ENCODE data around the gene GNAQ. TPM values are rescaled to one million over a fixed set of nuclear protein-coding genes. Genes with fewer than 3 reads are reported as not detected.
"Not testable (repeated sequence)": the region's sequence is repeated elsewhere in the genome, so short reads cannot be mapped to it uniquely, and the experiment has no call there.

Gene GNAQ
- 35.0 TPM for total RNA-seq

DNA sequence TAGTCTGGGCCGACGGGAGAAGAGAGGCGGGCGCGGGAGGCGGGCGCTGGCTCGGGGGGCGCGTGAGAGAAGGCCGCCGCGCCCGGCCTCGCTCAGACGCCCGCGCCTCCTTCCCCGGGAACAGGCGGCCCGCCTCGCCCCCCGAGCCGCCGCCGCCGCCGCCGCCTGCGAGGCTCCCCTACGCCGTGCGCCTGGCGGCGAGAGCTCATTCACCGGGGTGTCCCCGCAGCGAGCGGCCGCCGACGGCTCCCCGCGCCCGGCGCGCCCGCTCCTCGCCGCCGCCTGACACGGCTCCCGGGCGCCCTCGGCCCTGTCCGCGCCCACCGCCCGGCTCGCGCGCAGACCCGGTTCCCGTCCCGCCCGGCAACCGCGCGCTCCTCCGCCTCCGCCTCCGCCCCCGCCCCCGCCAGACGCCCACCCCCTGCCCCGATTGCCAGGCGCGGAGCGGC is at the start of gene GNAQ:
Gene GNAQ, minus strand, starts transcription at position 368 of the 449 bp plus-strand sequence. CDS start 576 bp downstream, outside the sequence.
- DNase-seq (ENCODE audit: low read depth in 2 of 3, low spot score in 2 of 3), result peak in 1 of 3 donors; percentile 59

DNA sequence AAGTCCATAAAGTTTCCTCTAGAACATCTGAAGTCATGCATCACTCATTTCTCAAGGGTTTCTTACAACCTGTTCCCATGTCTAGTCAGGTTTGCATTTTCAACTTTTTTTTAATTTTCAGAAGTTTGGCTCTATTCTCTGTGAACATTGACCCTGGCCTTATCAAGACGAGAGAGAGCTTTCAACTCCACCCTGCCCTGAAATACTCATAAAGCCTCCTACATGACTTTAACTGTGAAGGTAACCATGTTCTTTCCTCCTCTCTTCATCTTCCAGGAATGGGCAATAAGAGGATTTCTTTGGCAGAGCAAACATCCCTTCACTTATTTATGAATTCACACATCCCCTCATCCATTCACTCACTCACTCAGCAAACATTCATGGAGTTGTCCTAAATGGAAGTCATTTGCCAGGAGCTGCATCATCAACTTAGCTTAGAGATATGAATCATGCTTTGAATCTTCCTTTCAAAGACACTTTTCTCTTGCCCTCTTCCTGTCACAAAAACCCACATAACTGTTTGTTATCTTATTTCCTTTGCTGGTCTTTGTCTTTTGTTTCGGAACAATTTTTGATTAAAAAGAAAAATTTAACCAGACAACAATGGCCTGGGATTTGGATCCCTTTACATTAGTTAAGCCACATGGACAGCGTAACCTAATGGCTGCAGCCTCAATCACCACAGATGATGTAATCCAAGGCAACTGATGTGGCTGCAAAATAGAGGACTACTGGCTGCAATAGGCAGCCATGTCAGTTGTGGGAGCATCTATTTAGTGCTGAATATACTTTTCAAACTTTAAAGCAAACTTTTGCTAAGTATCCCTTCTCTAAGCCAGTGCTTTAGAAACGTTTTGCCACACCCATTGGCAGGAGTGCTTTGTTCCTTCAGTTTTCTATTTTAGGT is 43.0 kb upstream of the GNAQ start:
- no peak for DNase-seq (ENCODE audit: low read depth in 2 of 3, low spot score in 2 of 3)

DNA sequence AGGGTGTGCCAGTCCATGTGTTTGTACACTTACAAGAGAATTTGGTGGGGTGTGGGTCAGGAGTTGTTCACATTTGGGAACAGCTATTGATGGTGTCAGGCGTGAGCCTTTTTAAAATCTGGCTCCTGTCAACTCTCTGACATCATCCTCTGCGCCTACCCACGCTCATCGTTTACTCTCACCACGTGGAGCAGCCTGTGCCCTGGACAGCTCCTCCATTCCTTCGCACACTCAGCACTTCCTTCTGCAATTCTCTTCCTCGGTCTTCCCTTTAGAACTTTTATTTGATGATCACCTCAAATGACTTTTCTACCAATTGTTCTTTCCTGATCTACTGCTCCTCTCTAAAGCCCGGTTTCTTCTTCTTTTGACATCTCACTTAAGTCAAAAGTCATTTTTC is 42.1 kb upstream of the GNAQ start:
- DNase-seq (ENCODE audit: low read depth in 2 of 3, low spot score in 2 of 3), result no peak

DNA sequence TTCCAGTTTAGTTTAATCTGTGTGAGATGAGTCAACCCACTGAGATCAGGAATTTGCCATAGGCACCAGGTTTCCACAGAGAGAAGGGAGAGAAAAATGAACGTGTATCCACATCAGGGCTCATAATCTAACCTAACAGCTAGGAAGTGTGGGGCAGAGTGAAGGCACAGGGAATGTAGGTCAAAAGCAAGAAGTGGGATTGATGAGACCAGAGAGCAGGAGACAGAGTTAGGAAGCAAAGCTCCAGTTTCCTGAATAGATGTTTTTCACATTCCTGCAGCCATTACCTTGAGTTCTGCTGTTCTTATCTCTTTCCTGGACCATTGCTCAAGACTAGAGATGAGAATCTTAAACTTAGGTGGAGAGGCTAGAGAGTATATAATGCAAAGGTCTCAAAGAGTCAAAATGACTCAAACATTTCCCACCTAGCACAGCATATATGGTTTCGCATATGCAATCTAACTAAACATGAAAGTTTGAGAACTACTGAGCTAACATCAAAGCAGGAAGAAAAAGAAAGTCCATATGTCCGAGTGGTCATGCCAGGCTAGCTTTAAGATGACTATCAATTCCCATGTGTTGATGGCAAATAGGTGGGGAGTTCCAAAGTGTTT is 41.1 kb upstream of the GNAQ start:
- DNase-seq (ENCODE audit: low read depth in 2 of 3, low spot score in 2 of 3), result no peak

DNA sequence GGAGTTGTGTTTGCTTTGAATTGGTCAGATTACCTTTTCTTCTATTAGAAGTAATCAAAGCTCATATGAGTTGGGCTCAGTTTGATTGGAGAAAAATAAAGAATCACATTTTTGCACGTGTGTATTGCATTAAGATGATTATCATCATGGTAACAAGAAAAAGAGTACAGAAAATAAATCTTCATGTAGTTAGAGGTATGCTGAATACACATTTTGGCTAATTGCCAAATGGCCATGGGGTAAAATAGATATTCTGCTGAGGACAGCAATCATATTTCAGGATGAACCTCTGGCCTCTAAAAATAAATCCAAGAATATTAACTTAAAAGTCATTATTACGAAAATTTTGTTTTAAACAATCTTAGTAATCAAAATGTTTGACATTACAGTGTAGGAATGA is 38.9 kb upstream of the GNAQ start:
- DNase-seq (ENCODE audit: low read depth in 2 of 3, low spot score in 2 of 3), result no peak

DNA sequence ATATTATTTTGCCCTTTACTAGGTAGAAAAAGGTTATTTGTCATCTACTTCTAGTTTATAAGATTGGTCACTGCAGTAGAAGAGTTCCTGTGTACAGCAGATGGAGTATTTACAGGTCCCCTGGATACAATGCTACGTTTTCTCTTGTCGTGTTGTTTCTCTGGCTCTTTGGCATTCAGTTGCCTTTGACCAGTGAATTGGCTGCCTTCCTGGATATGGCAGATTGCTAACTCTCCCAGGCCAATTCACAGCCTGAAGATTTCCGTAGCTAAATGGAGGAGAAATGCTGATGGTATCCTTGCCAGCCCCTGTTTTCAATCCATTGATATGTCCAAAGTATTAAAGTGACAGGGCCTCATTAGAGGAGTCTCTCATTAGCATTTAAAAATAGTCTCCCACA is 32.5 kb upstream of the GNAQ start:
- no peak for DNase-seq (ENCODE audit: low read depth in 2 of 3, low spot score in 2 of 3)

DNA sequence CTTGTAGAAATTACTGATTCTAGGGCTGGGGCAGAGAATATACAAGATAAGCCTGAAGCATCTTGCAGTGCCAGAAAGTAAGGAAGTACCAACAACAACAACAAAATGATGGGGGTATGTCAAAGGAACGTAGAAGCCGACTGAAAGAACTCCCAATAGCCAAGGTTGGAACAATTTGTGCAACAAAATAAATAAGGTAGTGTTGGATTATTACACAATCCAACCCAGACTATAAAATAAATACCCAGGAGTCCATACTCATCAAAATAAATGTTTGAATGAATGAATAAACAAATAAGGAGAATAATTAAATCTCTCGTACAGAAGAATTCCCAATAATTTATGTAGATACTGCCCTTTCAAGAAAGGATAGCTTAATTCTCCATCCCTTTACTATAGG is 31.1 kb upstream of the GNAQ start:
- no peak for DNase-seq (ENCODE audit: low read depth in 2 of 3, low spot score in 2 of 3)

DNA sequence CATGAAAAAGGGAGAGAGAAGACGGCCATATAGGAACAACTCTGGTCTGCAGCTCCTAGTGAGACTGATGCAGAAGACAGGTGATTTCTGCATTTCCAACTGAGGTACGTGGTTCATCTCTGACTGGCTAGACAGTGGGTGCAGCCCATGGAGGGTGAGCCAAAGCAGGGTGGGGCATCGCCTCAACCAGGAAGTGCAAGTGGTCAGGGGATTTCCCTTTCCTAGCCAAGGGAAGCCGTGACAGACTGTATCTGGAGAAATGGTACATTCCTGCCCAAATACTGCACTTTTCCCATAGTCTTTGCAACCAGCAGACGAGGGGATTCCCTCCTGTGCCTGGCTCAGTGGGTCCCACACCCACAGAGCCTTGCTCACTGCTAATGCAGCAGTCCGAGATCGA is 22.6 kb upstream of the GNAQ start:
- not testable (repeated sequence) for DNase-seq (ENCODE audit: low read depth in 2 of 3, low spot score in 2 of 3)

DNA sequence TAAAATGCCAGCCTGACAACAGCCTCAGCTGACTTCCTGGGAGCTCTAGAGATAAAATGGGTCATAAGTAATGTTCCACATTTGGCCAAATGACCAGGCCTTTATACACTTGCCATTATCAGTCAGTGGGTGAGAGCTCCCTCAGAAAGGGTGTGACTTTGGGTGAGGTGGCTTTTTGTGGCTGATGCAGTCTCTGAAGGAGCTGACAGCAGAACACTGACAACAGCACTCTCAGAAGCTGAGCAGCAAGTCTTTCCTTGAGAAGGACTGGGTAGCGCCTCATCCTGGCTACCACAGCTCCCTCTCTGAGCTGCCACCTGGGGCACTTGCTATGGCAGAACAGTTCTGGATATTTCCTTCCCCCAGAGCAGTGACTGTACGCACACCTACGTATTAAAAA is 22.0 kb upstream of the GNAQ start:
- DNase-seq (ENCODE audit: low read depth in 2 of 3, low spot score in 2 of 3), result no peak

DNA sequence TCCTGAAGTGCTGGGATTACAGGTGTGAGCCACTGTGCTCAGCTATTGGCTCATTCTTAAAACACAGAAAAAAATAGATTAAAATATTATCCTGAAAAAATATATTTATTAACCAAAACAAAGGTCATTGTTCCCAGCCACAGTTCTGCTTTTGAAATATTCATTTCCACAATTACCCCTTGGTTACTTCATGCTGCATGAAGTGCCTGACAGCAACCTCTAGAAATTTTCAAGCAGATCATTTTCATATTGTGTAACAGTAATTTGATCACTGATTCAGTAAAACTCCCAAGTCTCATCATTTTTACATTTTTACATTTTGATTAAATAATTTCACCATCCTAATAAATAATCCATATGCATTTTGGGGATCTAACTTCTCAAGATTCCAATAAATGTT is 18.8 kb upstream of the GNAQ start:
- no peak for DNase-seq (ENCODE audit: low read depth in 2 of 3, low spot score in 2 of 3)

DNA sequence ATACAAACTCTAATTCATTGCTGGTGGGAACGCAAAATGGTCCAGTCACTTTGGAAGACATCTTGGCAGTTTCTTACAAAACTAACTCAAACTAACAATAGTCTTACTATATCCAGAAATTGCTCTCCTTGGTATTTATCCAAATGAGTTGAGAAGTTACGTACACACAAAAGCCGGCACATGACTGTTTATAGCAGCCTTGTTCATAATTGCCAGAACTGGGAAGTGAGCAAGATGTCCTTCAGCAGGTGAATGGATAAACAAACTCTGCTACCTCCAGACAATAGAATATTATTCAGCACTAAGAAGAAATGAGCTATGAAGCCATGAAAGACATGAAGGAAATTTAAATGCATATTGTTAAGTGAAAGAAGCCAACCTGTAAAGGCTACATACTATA is 17.9 kb upstream of the GNAQ start:
- no peak for DNase-seq (ENCODE audit: low read depth in 2 of 3, low spot score in 2 of 3)

DNA sequence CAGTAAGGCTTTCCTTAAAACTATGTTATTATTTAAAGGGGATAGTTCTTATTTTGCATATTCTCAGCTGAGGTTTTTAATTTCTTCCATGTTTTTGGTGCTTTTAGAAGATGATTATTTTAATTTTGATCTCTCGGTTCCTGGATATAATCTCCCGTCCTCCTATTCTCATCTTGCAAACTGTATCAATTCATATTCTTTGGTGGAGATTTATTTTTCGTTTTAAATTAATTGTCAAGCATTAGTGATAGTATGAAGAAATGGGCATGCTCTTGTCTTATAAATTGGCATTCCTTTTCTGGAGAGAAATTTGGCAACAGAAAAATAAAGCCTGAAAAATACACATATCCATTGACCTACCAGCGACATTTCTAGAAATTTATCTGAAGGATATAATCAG is 15.5 kb upstream of the GNAQ start:
- DNase-seq (ENCODE audit: low read depth in 2 of 3, low spot score in 2 of 3), result no peak

DNA sequence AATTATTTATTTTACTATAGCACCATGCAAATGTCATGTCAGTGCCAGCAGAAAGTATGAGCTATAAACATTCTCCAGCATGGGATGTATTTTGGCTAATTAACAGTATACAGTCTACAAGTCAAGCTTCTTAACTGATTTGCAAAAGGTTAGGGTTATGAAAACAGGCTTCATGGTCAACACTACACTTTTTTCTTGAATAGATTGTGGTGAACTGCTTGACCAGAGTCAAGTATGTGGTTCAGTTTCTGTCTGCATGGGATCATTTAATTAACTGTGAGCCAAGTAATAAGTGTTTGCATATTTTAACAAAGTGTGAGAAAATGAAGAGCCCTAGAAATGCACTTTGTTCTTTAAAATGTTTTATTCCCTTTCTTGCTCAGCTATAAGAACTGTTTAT is 14.5 kb upstream of the GNAQ start:
- DNase-seq (ENCODE audit: low read depth in 2 of 3, low spot score in 2 of 3), result no peak

DNA sequence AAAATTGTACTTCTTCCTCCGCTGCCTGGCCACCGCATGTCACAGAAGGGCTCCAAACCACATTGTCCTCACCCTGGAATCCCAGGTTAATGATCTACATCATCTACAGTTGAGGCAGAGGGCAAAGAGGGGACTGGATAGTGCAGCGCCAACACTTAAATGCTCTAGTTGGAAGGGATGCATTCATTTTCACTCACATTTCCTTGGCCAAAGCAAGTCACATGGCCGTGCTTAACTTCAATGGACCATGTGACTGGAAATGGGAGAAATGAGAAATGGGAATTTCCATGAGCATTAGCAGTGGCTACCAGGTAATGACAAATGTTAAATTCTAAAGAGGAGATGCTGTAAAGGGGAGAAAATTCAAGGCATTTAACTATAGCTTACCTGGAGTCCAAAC is 13.3 kb upstream of the GNAQ start:
- DNase-seq (ENCODE audit: low read depth in 2 of 3, low spot score in 2 of 3), result no peak

DNA sequence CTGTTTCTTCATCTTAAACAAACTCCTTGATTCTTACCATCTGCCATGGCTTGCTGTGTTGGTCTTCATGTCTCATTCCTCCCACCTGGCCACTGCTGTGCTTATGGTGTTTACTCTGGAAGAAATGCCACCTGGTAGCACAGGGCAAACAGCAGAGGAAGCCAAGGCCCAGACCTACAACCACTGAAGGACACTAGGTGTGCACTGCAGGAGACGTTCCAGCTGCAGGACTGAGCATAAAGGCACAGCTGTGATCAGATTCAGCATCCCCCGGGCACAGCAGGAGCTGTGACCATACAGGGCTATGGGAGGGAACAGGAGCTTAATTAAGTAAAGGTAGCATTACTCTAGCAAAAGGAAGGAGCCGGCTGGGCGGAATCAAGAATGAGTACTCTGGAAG is 12.6 kb upstream of the GNAQ start:
- DNase-seq (ENCODE audit: low read depth in 2 of 3, low spot score in 2 of 3), result no peak

DNA sequence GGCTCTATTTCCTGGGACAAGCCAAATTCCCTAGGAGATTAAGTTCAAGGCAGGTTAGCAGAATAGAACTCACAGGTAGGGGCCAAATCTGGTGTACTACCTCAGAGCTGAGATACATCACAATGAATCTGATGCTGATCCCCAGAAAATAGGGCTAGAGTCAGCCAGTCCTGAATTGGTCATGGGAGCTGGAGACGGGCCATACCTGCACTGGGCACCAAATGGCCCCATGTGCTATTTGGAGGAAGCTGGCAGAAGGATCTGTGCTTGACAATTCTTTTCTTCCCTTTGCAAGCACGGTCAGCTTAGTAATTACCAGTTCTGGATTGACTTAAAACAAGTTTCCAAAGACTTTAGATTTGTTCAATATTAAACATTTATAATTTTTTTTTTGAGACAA is 10.4 kb upstream of the GNAQ start:
- DNase-seq (ENCODE audit: low read depth in 2 of 3, low spot score in 2 of 3), result no peak

DNA sequence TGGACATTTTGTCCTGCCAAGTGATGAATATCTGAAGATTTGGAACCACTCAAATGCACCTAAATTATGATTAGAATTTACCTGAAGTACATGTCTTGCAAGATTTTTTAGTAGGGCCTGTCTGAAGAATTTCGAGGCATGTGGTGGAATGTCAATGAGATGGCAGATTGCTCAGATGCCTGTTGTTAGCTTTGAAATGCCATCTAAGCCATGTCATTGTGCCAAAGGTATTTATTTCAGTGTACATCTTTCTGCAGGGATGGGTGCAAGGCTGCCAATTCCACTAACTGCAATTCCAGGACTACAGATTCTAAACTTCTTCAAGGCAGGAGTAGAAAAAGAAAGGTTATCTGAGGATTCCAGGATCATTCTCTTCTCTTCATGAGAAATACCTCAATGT is 9.1 kb upstream of the GNAQ start:
- DNase-seq (ENCODE audit: low read depth in 2 of 3, low spot score in 2 of 3), result no peak

DNA sequence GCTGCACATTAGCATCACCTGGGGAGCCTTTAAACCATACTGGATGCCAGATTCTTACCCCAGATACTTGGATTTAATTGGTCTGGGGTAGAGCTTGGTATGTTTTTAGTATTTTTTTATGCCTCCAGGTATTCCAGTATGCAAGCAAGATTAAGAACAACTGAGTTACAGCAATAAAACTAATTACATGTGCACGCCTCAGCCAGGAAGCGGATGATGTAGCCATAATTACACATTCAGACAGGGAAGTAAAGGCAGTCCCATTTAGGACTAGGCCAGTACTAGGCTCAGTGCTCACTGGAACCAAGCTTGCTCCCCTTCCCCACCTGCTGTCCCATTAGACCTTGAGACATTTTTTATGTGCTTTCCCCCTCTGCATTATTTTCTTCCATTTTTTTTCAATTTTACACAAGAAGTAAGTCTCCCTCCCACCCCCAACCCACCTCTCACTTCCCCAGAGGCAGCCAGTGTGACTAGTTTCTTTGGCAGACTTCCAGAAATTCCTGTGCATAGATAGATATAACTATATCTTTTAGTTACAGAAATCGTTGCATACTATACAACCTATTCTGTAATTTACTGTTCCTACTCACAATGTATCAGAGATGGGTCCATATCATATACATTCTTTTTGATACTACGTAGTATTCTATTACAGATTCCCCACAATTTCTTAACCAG is 7.1 kb upstream of the GNAQ start:
- DNase-seq (ENCODE audit: low read depth in 2 of 3, low spot score in 2 of 3), result peak in 2 of 3 donors; percentile 41 to 54

DNA sequence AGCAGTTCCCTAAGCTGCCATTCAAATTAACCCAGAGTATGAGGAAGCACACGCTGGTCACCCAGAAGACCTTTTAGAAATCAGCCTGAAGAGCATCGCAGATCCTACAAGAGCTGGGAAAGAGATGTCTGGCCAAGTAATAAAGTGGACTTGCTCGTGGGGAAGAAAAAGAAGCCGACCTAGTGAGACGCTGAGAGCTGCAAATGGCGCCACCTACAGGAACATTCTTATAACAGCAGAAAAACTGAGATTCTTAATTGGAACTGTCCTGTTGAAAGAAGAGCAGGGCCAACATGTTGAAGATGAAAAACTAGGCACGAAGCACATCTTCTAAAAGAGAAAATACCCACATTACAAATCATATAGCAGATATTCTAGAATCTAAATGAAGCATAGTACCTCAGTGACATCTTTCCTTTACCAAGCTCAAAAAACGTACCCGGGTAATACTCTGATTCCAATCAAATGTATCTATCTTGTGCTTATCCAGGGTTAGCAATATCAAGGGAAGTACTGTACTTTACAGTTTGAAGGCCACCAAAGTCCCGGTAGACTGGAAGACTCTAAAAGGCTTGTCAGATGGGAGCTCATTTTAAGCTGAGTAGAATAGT is 3.9 kb upstream of the GNAQ start:
- DNase-seq (ENCODE audit: low read depth in 2 of 3, low spot score in 2 of 3), result peak; percentile 63 to 90 (median 83)

DNA sequence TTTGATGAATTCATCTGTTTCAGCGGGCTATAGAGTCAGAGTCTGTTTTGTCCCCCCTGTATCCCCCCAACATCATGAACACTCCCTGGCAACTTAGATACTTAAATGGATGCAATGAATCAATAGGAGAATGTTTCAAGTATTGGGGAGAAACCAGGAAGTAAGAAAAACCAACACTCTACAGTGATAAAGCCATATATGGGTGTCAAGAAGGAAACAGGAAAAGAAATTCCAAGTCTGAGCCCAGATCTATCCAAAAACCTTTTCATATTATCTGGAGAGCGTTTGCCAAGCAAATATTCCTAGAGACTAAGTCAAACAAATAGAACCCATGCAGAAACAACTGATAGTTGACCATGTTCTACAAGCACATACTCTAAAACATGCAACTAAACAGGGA is 2.3 kb upstream of the GNAQ start:
- no peak for DNase-seq (ENCODE audit: low read depth in 2 of 3, low spot score in 2 of 3)

Data from hematopoietic multipotent progenitor cell (in vitro differentiated cells).